Psoas muscle (tissue), 8 donors: Measurements from ENCODE around the gene OR6K3. TPM values are rescaled to one million over a fixed set of nuclear protein-coding genes. Genes with fewer than 3 reads are reported as not detected.

Source experiments
- ATAC-seq, 4 donors: fragments of 200-7000 bp; cut with Tn5 transposase; one replicate each; pipeline ENCODE4 v1.9.1; 2020; ENCODE audit warnings: moderate library complexity in 3 of 4, mild to moderate bottlenecking in 2 of 4
- DNase-seq, 2 donors: peaks; one replicate each; pipeline ENCODE4 v3.0.0-alpha.2; 2020
- H3K27ac ChIP-seq: fragments of 200-600 bp; one replicate; pipeline ENCODE4 v1.8.0; 2022
- H3K27me3 ChIP-seq, 3 donors: fragments of 200-600 bp in 1 of 3; one replicate each; pipeline versions ENCODE4 v1.6.1 to v1.8.0; 2013 to 2022; ENCODE audit warnings: low read length in 2 of 3, mild to moderate bottlenecking in 2 of 3, moderate library complexity in 1 of 3; ENCODE audit not compliant: insufficient read depth in 3 of 3
- H3K36me3 ChIP-seq, 2 donors: fragments of 200-600 bp in 1 of 2; one replicate each; pipeline versions ENCODE4 v1.6.1 to v1.8.0; 2013 to 2022; ENCODE audit warnings: low read depth in 1 of 2, mild to moderate bottlenecking in 1 of 2, moderate library complexity in 1 of 2; ENCODE audit not compliant: insufficient read depth in 1 of 2
- H3K4me1 ChIP-seq: fragments of 200-600 bp; one replicate; pipeline ENCODE4 v1.8.0; 2022
- H3K4me3 ChIP-seq: fragments of 200-600 bp; one replicate; pipeline ENCODE4 v1.8.0; 2022; ENCODE audit warnings: mild to moderate bottlenecking
- H3K9me3 ChIP-seq: fragments of 200-600 bp; one replicate; pipeline ENCODE4 v1.8.0; 2022
- whole genome bisulfite sequencing, 3 donors: extraction: QIAGEN DNeasy Blood & Tissue Kit; methylation state at CpG; one replicate each; pipeline versions ENCODE4 v1.1.6 to v1.1.7; 2013; 5-methylcytosine and 5-hydroxymethylcytosine counted together
- intact Hi-C, 2 donors: fragments of 100-400 bp; cut with DNase I; formaldehyde crosslinking; loops; one replicate each; pipeline versions ENCODE4 v1.11.0 to v1.14.2; 2022
- polyA plus RNA-seq, 3 donors: library from polyadenylated mRNA; stranded (reverse); fragments of 200-250 nt; gene quantifications; one replicate each; pipeline ENCODE4 v1.2.3, GENCODE V29; 2013
- total RNA-seq, 4 donors: library from RNA; stranded (reverse); fragmentation: NEBNext Ultra II Directional in 2 of 4; extraction: Animal tissue kit (Norgen Biotek cat#: 25700) in 2 of 4; gene quantifications; one replicate each; pipeline versions ENCODE4 v1.2.1 to v1.2.4, GENCODE V29; 2021 to 2023
- TF ChIP-seq, protein P1 (sequence below): fragments of 200-600 bp; IDR thresholded peaks from one replicate; pipeline ENCODE4 v1.8.0; 2022; ENCODE audit warnings: antibody characterized with exemption
- donor health status: healthy with polysubstance abuse.
- donor health status: DM: no; HTN: no; CAD: no; lungs with moderate emphysema.
- donor health status: Bipolar disorder and iron deficiency.
- donor health status: healthy.
- donor health status: DM: yes; HTN: yes; CAD: no.
- donor health status: DM: no; HTN: no; CAD: no.
- donor health status: DM: no; HTN: no; CAD: no.
- donor health status: DM: yes; HTN: yes; CAD: no.

OR6K3 gene
- total and polyA plus RNA-seq, 7 donors: not detected

DNA sequence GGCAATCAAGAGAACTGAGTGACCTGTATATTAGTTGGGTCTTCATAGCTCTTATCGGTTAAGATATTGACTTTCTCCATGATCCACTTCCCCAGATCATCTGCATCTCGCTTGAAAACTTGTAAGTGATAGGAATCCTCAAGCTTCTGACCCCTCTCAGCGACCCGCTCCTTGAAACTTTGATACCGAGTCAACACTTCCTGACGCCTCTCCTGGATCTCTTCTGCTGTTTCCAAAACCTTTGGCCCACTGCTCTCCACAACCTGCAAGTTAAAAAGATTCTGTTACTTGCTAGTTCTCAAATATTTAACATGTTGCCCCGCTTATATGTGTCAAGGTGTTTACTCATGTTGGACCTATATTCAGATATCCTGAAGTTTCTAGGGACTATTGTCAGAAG is 35.4 kb downstream of the OR6K3 start:
- H3K4me1 ChIP-seq: no peaks in the 10 kb centered on the region
- intact Hi-C loops: no loop called here
- 63 to 71% (median 69%) methylated on average over 7 of the region's 7 CpGs for WGBS, 3 donors
- H3K36me3 ChIP-seq: no peaks in the 10 kb centered on the region
- TF ChIP-seq, protein P1, sequence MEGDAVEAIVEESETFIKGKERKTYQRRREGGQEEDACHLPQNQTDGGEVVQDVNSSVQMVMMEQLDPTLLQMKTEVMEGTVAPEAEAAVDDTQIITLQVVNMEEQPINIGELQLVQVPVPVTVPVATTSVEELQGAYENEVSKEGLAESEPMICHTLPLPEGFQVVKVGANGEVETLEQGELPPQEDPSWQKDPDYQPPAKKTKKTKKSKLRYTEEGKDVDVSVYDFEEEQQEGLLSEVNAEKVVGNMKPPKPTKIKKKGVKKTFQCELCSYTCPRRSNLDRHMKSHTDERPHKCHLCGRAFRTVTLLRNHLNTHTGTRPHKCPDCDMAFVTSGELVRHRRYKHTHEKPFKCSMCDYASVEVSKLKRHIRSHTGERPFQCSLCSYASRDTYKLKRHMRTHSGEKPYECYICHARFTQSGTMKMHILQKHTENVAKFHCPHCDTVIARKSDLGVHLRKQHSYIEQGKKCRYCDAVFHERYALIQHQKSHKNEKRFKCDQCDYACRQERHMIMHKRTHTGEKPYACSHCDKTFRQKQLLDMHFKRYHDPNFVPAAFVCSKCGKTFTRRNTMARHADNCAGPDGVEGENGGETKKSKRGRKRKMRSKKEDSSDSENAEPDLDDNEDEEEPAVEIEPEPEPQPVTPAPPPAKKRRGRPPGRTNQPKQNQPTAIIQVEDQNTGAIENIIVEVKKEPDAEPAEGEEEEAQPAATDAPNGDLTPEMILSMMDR: no peak
- H3K9me3 ChIP-seq: no peaks in the 10 kb centered on the region
- H3K27ac ChIP-seq: no peak overlapping the region
- ATAC-seq (no peak), DNase-seq (no peak)
- peaks cover 0 to 3% (median 0%) of the 10 kb centered on the region in 3 donors for H3K27me3 ChIP-seq
- H3K4me3 ChIP-seq: no peak overlapping the region

DNA sequence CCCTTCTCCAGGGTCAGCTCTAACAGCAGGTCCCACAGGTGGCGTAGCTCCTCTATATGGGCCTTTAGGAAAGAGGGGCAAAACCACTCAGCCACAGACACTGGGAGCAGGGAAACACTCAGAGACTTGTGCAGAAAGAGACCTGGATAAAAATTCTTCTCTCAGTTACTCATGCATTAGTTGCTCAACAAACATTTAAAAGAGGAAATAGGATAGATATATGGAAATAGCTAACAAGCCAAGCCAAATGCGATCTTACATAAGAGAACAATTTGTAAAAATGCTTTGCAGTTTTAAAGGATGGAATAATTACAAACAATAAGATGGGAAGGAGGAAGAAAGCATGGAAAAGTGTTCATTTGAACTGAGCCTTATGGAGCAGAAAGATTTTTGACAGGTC is 38.9 kb downstream of the OR6K3 start:
- DNase-seq: no peak
- Histone ChIP-seq H3K36me3 (no peaks in the 10 kb centered on the region), H3K4me3 (no peak overlapping the region), H3K4me1 (no peaks in the 10 kb centered on the region), H3K27me3 (peaks cover 0 to 3% (median 0%) of the 10 kb centered on the region in 3 donors), H3K27ac (no peak overlapping the region), H3K9me3 (no peaks in the 10 kb centered on the region)
- TF ChIP-seq, protein P1: no peak
- ATAC-seq: no peak
- 89 to 94% (median 91%) methylated on average over 2 of the region's 2 CpGs for WGBS, 3 donors
- intact Hi-C loops: no loop called here

DNA sequence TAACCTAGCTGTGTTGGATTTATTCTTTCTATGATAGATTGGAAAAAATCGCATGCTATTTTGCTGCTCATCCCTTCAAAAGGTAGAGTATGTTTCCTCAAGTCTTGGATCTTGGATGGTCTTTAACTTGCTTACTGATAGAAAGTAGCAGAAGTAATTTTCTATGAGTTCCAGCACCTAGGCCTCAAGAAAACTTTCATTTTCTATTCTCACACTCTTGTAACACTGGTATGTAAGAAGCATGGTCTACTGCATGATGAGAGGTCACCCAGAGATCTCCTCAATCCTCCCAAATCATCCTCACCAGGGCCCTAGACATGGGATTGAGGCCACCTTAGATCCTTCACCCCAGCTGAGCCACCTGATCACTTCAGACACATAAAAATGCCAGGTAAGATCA is 41.2 kb downstream of the OR6K3 start:
- ATAC-seq: no peak
- DNase-seq: no peak
- H3K27me3 ChIP-seq: no peaks in the 10 kb centered on the region

DNA sequence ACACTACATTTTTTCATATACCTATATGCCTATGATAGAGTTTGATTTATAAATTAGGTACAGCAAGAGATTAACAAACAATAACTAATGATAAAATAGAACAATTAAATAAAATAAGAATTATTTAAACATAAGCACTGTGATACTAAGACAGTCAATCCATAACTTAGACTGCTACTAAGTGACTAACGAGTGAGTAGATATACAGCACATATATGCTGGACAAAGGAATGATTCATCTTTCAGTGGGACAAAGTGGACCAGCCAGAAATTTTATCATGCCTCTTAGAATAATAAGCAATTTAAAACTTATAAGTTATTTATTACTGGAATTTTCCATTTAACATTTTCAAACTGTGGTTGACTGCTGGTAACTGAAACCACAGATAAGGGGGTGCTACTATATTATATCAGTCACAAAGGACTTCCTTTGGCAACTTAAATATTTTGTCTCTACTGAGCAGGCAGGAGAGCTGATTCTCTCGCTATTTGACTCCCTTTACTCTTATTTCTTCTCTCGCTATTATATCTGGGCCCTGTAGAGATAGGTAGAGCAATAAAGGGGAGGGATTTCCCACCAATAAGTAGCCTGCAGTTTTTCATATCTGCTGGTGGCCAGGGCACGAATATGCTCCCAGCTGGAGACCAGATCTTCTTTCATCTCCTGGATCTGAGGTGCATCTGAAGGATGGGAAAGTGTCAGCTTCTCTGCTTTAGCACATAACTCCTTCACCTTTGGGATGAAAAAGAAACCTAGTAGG is 44.8 kb downstream of the OR6K3 start:
- no peaks in the 10 kb centered on the region for H3K9me3 ChIP-seq
- no peak for DNase-seq
- 57 to 71% (median 59%) methylated on average over 4 of the region's 4 CpGs for WGBS, 3 donors
- TF ChIP-seq, protein P1: no peak
- H3K27ac ChIP-seq: no peak overlapping the region
- no peaks in the 10 kb centered on the region for H3K36me3 ChIP-seq
- no peaks in the 10 kb centered on the region for H3K27me3 ChIP-seq
- intact Hi-C loops: no loop called here
- no peaks in the 10 kb centered on the region for H3K4me1 ChIP-seq
- no peak overlapping the region for H3K4me3 ChIP-seq
- ATAC-seq: no peak

More for the DNA sequence above, 41.2 kb downstream of the OR6K3 start:
- Histone ChIP-seq H3K9me3 (no peaks in the 10 kb centered on the region), H3K27ac (no peak overlapping the region), H3K4me3 (no peak overlapping the region), H3K36me3 (no peaks in the 10 kb centered on the region), H3K4me1 (no peaks in the 10 kb centered on the region)
- TF ChIP-seq, protein P1: no peak
- intact Hi-C loops: no loop called here
- 97 to 100% (median 97%) methylated on average over 1 of the region's 1 CpG for WGBS, 3 donors

DNA sequence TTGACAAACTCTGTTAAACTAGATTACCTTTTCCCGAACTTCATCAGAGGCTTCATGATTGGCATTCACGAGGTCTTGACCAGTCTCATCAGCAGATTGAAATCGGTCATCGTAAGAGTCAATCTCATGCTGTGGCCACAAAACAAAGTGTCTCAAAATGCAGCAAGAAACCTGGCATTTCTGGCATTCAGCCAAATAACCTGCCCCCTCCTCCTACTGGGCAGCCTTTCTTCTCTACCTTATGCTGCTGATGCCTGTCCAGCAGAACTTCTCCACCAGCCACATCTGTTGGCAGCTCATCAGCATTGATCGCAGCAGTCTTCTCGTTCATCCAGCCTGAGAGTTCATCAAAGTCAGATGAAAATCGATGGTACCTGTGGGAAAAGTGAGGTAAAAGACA is 46.2 kb downstream of the OR6K3 start:
- 86 to 92% (median 90%) methylated on average over 7 of the region's 7 CpGs for WGBS, 3 donors
- no peaks in the 10 kb centered on the region for H3K36me3 ChIP-seq
- TF ChIP-seq, protein P1: no peak
- H3K9me3 ChIP-seq: no peaks in the 10 kb centered on the region
- H3K4me3 ChIP-seq: no peak overlapping the region
- ATAC-seq: no peak
- no peaks in the 10 kb centered on the region for H3K4me1 ChIP-seq
- intact Hi-C loops: no loop called here
- no peaks in the 10 kb centered on the region for H3K27me3 ChIP-seq
- no peak for DNase-seq
- no peak overlapping the region for H3K27ac ChIP-seq
